Measurements from ENCODE around the gene RBM24. TPM values are rescaled to one million over a fixed set of nuclear protein-coding genes. Genes with fewer than 3 reads are reported as not detected.

RBM24 gene
- polyA plus RNA-seq (ENCODE audit: low read depth in 6 of 6): not detected

DNA sequence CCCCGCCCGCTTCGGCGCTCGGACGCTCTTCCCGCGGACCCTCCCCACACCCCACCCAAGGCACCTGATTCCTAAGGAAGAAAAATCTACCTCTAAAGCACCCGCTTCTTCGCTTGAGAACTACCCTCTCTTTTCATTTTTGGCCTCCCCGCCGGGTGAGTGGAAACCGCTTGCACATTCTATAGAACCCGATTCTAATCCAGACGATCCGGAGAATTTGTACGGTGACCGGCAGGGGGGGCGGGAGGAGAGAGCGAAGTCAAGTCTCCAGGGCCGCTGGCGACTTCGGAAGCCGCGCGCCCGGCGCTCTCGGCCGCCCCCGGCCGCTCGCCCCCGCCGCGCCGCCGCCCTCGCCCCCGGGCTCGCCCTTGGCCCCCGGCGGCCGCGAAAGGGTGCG lies at the start of gene RBM24:
Gene RBM24, plus strand, starts transcription at position 262 of the 397 bp plus-strand sequence. CDS start 221 bp downstream, outside the sequence.
- Mint-ChIP-seq H3K36me3 (no peaks in the 10 kb centered on the region), H3K9me3 (peaks cover 0 to 2% (median 0%) of the 10 kb centered on the region in 7 donors), H3K27ac (peak within 1 kb of the TSS in 2 of 6 donors; percentile 16 to 82), H3K4me3 (peak within 1 kb of the TSS; percentile 66 to 95 (median 85)), H3K27me3 (peaks cover 49 to 72% (median 55%) of the 10 kb centered on the region in 3 donors), H3K4me1 (peaks cover 13 to 16% (median 14%) of the 10 kb centered on the region in 3 donors)
- no peak for DNase-seq
- peak in 1 of 2 donors; percentile 21 for ATAC-seq (ENCODE audit: low read depth in 2 of 2)

GRCh38 chr6:17233531-17233930 lies 47.6 kb upstream of the RBM24 start:
- Mint-ChIP-seq H3K4me3 (no peak overlapping the region), H3K27me3 (peaks cover 0 to 4% (median 0%) of the 10 kb centered on the region in 3 donors), H3K27ac (no peak overlapping the region), H3K4me1 (no peaks in the 10 kb centered on the region), H3K9me3 (peaks cover 0 to 14% (median 4%) of the 10 kb centered on the region in 7 donors), H3K36me3 (peaks cover 0 to 7% of the 10 kb centered on the region in 2 donors)
- no peak for ATAC-seq (ENCODE audit: low read depth in 2 of 2)
- DNase-seq: no peak

DNA sequence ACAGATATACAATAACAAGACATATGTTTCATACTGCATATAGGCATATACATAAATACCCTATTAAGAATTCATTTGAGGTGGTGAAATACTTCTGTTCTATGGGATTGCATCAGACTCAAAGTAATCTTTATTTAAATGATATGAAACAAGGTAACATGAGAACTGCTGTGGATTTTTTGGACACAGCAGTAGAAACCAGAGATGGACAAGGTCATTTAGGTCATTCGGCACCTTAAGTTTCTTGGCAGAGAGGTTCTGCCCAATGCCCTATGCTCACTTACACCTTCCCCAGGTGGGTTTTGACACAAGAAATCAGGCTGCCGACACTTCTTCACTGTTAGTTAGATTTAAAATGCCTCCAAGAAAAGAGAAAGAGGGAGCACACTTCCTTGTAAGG lies 43.9 kb upstream of the RBM24 start:
- Mint-ChIP-seq H3K27me3 (no peaks in the 10 kb centered on the region), H3K36me3 (peaks cover 0 to under 1% of the 10 kb centered on the region in 2 donors), H3K27ac (no peak overlapping the region), H3K4me1 (no peaks in the 10 kb centered on the region), H3K9me3 (peaks cover 2 to 25% (median 7%) of the 10 kb centered on the region in 7 donors), H3K4me3 (no peak overlapping the region)
- ATAC-seq (ENCODE audit: low read depth in 2 of 2): no peak
- no peak for DNase-seq

DNA sequence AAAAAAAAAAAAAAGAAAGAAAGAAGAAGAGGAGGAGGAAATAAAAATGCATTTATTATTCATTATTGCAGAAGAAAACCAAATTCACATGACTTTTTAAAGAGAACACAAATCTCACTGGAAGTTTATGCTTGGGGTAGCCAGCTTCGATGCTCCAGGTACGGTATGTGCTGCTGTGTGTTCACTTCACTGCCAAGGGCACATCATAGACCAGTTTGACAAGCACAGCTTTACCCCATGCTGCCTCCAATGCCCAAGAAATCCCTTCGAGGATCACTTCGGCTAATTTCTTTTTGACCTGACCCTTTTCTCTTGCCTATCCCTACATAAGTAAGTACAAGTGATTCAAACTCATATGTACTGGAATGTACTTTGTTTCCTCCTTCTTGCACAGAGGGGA lies 41.9 kb upstream of the RBM24 start:
- no peak for DNase-seq
- Mint-ChIP-seq H3K9me3 (peaks cover 4 to 22% (median 9%) of the 10 kb centered on the region in 7 donors), H3K4me1 (no peaks in the 10 kb centered on the region), H3K27ac (no peak overlapping the region), H3K27me3 (no peaks in the 10 kb centered on the region), H3K36me3 (no peaks in the 10 kb centered on the region), H3K4me3 (no peak overlapping the region)
- ATAC-seq (ENCODE audit: low read depth in 2 of 2): no peak

DNA sequence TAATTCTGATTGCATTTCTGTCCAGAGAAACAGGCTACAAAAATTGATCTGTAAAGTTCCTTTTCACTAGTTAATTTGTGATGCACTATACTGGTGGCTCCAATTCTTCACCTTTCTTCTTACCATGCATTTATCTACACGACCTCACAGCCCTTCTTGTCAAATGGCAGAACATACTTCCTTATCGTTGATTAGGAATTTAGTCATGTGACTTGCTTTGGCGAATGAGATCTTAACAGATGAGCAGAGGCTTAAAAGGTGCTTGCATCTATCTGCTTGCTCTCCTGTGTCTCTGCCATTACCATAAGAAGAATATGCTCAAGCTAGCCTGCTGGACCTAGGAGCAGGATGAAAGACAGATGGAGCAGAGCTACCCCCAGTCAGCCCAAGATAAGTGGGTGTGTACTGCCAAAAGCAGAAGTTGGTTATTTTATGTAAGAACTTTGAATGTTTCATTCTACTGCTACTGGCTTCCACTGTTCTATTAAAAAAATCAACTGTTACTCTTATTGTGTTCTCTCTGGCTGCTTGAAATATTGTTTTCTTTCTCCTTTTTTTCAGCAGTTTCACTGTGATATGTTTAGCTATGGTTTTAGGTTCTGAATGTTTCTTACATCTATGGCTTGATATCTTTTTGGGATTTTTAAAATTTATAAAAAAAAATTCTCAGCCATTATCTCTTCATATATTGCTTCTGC lies 40.2 kb upstream of the RBM24 start:
- peaks cover 5 to 37% (median 12%) of the 10 kb centered on the region in 7 donors for H3K9me3 Mint-ChIP-seq
- no peak overlapping the region for H3K27ac Mint-ChIP-seq
- ATAC-seq (ENCODE audit: low read depth in 2 of 2): no peak
- DNase-seq: no peak
- no peaks in the 10 kb centered on the region for H3K36me3 Mint-ChIP-seq
- H3K4me3 Mint-ChIP-seq: no peak overlapping the region
- H3K4me1 Mint-ChIP-seq: no peaks in the 10 kb centered on the region
- H3K27me3 Mint-ChIP-seq: peaks cover 0 to 6% (median 0%) of the 10 kb centered on the region in 3 donors

DNA sequence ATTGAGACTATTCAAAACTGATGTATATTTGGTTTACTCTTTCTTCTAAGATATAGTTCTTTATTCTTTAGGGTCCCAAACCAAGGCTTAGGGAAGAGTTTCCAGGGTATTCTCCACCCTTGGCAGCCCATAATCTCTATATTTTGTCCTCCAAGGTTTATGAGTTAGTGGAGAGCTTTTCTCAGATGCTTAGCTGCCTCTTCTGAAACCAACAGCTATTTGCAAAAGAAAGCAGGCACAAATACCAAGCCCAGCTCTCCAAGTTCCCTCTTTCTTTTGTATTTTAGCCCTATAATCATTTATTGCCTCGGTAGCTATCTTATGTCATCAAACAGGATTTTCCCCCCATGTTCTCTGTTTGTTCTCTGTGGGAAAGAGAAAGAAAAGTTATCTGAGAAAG lies 39.1 kb upstream of the RBM24 start:
- no peaks in the 10 kb centered on the region for H3K4me1 Mint-ChIP-seq
- H3K9me3 Mint-ChIP-seq: peaks cover 8 to 37% (median 13%) of the 10 kb centered on the region in 7 donors
- no peaks in the 10 kb centered on the region for H3K36me3 Mint-ChIP-seq
- H3K4me3 Mint-ChIP-seq: peak overlapping the region in 1 of 8 donors; percentile 31
- H3K27ac Mint-ChIP-seq: no peak overlapping the region
- ATAC-seq (ENCODE audit: low read depth in 2 of 2) (no peak), DNase-seq (no peak)
- H3K27me3 Mint-ChIP-seq: peaks cover 0 to 6% (median 0%) of the 10 kb centered on the region in 3 donors

DNA sequence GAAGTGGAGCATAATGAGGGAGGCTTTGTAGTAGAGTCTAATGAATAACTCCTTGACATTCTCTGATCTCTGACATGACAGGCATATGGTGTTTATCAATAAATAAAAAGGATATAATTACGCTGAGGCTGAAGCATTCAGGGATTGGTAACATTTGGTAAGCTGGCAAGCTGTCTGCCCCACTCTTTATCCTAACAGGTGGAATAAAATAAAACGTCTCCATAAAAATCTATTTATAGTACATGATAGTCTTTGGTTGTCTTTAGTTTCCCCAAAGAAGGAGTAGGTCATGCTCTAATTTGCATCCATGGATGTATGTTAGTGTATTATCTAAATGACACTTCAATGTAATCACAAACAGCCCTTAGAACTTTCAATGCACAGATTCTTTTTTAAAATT lies 30.9 kb upstream of the RBM24 start:
- DNase-seq (no peak), ATAC-seq (ENCODE audit: low read depth in 2 of 2) (no peak)
- H3K4me3 Mint-ChIP-seq: no peak overlapping the region
- H3K9me3 Mint-ChIP-seq: peaks cover 0 to 22% (median 4%) of the 10 kb centered on the region in 7 donors
- no peaks in the 10 kb centered on the region for H3K4me1 Mint-ChIP-seq
- no peak overlapping the region for H3K27ac Mint-ChIP-seq
- peaks cover 0 to 13% (median 7%) of the 10 kb centered on the region in 3 donors for H3K27me3 Mint-ChIP-seq
- no peaks in the 10 kb centered on the region for H3K36me3 Mint-ChIP-seq

DNA sequence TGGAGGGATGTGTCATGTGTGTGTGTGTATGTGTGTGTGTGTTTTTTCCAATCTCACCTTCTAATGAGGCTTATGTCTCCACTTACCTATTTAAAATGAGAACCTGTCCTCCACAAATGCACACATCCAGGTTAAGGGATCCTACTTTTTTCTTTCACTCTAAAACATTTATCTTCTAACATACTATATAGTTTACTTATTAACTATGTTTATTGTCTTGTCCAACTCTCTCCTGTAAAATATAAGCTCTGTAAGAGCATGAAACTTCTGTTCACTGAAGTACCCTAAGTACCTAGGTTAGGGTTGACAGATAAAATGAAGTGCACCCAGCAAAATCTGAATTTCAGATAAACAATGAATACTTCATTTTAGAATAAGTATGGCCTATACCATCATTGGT lies 29.2 kb upstream of the RBM24 start:
- peaks cover 0 to 13% (median 7%) of the 10 kb centered on the region in 3 donors for H3K27me3 Mint-ChIP-seq
- H3K4me1 Mint-ChIP-seq: no peaks in the 10 kb centered on the region
- no peak overlapping the region for H3K27ac Mint-ChIP-seq
- peaks cover 0 to 18% (median 2%) of the 10 kb centered on the region in 7 donors for H3K9me3 Mint-ChIP-seq
- no peak overlapping the region for H3K4me3 Mint-ChIP-seq
- ATAC-seq (ENCODE audit: low read depth in 2 of 2) (no peak), DNase-seq (no peak)
- H3K36me3 Mint-ChIP-seq: no peaks in the 10 kb centered on the region

- Mint-ChIP-seq H3K4me3 (no peak overlapping the region), H3K4me1 (no peaks in the 10 kb centered on the region), H3K27me3 (peaks cover 0 to 10% (median 0%) of the 10 kb centered on the region in 3 donors), H3K27ac (no peak overlapping the region), H3K9me3 (no peaks in the 10 kb centered on the region), H3K36me3 (no peaks in the 10 kb centered on the region)
- ATAC-seq (ENCODE audit: low read depth in 2 of 2) (no peak), DNase-seq (no peak)
Measured at GRCh38 chr6:17258749-17259148, 22.4 kb upstream of the RBM24 start.

DNA sequence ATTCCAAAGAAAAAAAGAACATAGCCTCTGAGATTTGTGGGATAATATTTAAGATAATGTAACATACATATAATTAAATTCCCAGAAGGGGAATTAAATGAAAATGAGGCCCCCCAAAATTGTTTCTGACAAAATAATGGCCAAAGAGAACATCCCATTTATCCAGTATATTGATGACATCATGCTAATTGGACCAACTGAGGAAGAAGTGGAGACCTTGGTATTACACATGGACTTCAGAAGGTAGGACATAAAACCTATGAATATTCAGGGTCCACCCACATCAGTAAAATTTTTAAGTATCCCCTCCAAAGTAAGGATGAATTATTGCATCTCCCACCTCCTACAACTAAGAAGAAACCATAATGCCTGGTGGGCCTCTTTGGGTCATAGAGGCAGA lies 15.6 kb upstream of the RBM24 start:
- DNase-seq: no peak
- Mint-ChIP-seq H3K36me3 (no peaks in the 10 kb centered on the region), H3K27me3 (peaks cover 0 to under 1% (median under 1%) of the 10 kb centered on the region in 3 donors), H3K4me1 (no peaks in the 10 kb centered on the region), H3K4me3 (no peak overlapping the region), H3K9me3 (peaks cover 2 to 5% (median 3%) of the 10 kb centered on the region in 7 donors), H3K27ac (no peak overlapping the region)
- ATAC-seq (ENCODE audit: low read depth in 2 of 2): no peak

DNA sequence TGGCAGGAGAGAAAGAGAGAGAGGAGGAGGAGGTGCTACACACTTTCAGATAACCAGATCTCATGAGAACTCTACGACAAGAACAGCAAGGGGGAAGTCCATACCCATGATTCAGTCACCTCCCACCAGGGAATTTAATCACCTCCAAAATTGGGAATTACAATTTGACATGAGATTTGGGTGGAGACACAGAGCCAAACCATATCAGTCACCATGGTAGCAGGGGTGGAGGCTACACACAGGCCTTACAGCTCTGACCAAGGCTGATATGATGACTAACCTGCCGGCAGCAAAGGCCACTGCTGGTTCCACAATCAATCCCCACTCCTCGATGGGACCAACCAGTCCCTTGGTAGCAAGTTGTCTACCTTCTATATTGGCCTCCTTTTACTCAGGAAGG lies 13.6 kb upstream of the RBM24 start:
- H3K27me3 Mint-ChIP-seq: peaks cover 0 to 4% (median 3%) of the 10 kb centered on the region in 3 donors
- no peaks in the 10 kb centered on the region for H3K4me1 Mint-ChIP-seq
- H3K27ac Mint-ChIP-seq: no peak overlapping the region
- ATAC-seq (ENCODE audit: low read depth in 2 of 2) (no peak), DNase-seq (no peak)
- H3K4me3 Mint-ChIP-seq: no peak overlapping the region
- H3K9me3 Mint-ChIP-seq: peaks cover 2 to 6% (median 4%) of the 10 kb centered on the region in 7 donors
- H3K36me3 Mint-ChIP-seq: no peaks in the 10 kb centered on the region

DNA sequence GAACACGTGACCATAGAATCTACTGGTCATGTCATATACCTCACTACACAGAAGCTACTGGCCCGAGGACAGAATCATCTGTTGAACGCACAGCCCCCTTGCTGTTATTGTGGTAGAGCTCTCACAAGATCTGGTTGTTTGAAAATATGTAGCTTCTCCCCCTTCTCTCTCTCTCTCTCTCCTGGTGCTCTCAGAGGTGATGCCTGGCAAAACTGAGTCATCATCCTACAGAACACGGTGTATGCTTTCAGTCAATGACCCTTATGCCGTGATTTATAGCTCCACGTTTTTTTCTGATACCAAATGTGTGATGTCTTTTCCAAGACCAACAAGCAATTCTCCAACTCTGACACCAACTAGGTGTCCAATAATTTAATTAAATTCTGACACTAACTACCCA lies 13.0 kb upstream of the RBM24 start:
- Mint-ChIP-seq H3K9me3 (peaks cover 2 to 7% (median 4%) of the 10 kb centered on the region in 7 donors), H3K4me1 (no peaks in the 10 kb centered on the region), H3K4me3 (no peak overlapping the region), H3K27ac (no peak overlapping the region), H3K27me3 (peaks cover 0 to 4% (median 3%) of the 10 kb centered on the region in 3 donors), H3K36me3 (no peaks in the 10 kb centered on the region)
- ATAC-seq (ENCODE audit: low read depth in 2 of 2) (no peak), DNase-seq (no peak)

- H3K4me1 Mint-ChIP-seq: no peaks in the 10 kb centered on the region
- no peak overlapping the region for H3K4me3 Mint-ChIP-seq
- no peak overlapping the region for H3K27ac Mint-ChIP-seq
- peaks cover 2 to 13% (median 4%) of the 10 kb centered on the region in 7 donors for H3K9me3 Mint-ChIP-seq
- no peak for ATAC-seq (ENCODE audit: low read depth in 2 of 2)
- peaks cover 3 to 16% (median 5%) of the 10 kb centered on the region in 3 donors for H3K27me3 Mint-ChIP-seq
- no peaks in the 10 kb centered on the region for H3K36me3 Mint-ChIP-seq
- no peak for DNase-seq
Measured at GRCh38 chr6:17269840-17270239, 11.3 kb upstream of the RBM24 start.

DNA sequence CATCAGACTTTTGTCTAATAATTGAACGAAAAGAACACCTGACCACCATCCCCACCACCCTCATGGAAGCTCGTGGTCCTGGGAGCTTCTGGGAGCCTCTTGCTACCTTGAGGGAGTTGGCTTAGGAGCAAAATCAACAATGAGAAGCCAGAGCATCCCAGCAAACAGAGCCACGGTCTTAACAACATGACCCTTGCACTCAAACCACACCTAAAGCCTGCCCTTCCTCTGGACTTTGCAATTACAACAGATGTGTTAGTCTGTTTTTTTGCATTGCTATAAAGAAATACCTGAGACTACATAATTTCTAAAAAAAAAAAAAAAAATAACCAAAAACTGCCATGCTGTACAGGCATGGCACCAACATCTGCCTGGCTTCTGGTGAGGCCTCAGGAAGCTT lies 9.5 kb upstream of the RBM24 start:
- DNase-seq (no peak), ATAC-seq (ENCODE audit: low read depth in 2 of 2) (no peak)
- Mint-ChIP-seq H3K4me1 (no peaks in the 10 kb centered on the region), H3K36me3 (no peaks in the 10 kb centered on the region), H3K9me3 (peaks cover 2 to 7% (median 4%) of the 10 kb centered on the region in 7 donors), H3K27me3 (peaks cover 4 to 24% (median 8%) of the 10 kb centered on the region in 3 donors), H3K27ac (no peak overlapping the region), H3K4me3 (no peak overlapping the region)
